GM23338 (cell line): ENCODE data around the gene NDUFV1. TPM values are rescaled to one million over a fixed set of nuclear protein-coding genes. Genes with fewer than 3 reads are reported as not detected.
A peak's percentile ranks its signal among the peaks of the same experiment; 100 is the strongest.

Experiments used
- ATAC-seq: fragments of 200-7000 bp; cut with Tn5 transposase; 3 replicates; pipeline ENCODE4 v1.9.1; 2020
- DNase-seq: peaks from one replicate; pipeline ENCODE4 v3.0.0-alpha.2; 2015; ENCODE audit warnings: low spot score
- H2AFZ ChIP-seq: fragments of 200-600 bp; sonication (generic); 2 replicates; pipeline ENCODE4 v1.8.0; 2016; ENCODE audit warnings: antibody characterized with exemption, mild to moderate bottlenecking, moderate library complexity
- H3F3A ChIP-seq: fragments of 200-600 bp; sonication (generic); replicated peaks from 2 replicates; pipeline ENCODE4 v1.8.0; 2017; ENCODE audit warnings: antibody characterized with exemption, mixed run types, low read depth
- H3K27ac ChIP-seq: fragments of 200-600 bp; sonication (generic); 2 replicates; pipeline ENCODE4 v1.6.1; 2016; ENCODE audit warnings: low read depth
- H3K27me3 ChIP-seq: fragments of 200-600 bp; sonication (generic); 2 replicates; pipeline ENCODE4 v1.8.0; 2016; ENCODE audit warnings: mild to moderate bottlenecking, mixed run types, moderate library complexity; ENCODE audit not compliant: insufficient read depth
- H3K36me3 ChIP-seq: fragments of 200-600 bp; sonication (generic); 2 replicates; pipeline ENCODE4 v1.8.0; 2016; ENCODE audit warnings: mild to moderate bottlenecking; ENCODE audit not compliant: insufficient read depth
- H3K4me1 ChIP-seq: fragments of 200-600 bp; sonication (generic); 2 replicates; pipeline ENCODE4 v1.8.0; 2016; ENCODE audit warnings: mild to moderate bottlenecking, moderate library complexity; ENCODE audit not compliant: insufficient read depth
- H3K4me2 ChIP-seq: fragments of 200-600 bp; sonication (generic); 2 replicates; pipeline ENCODE4 v1.7.1; 2017; ENCODE audit warnings: mixed run types
- H3K4me3 ChIP-seq: fragments of 200-600 bp; sonication (generic); 2 replicates; pipeline ENCODE4 v1.6.1; 2016; ENCODE audit warnings: mixed run types
- H3K79me2 ChIP-seq: fragments of 200-600 bp; sonication (generic); replicated peaks from 2 replicates; pipeline ENCODE4 v1.8.0; 2017; ENCODE audit warnings: mild to moderate bottlenecking; ENCODE audit not compliant: insufficient read depth
- H3K9me2 ChIP-seq: fragments of 200-600 bp; sonication (generic); 2 replicates; pipeline ENCODE4 v1.8.0; 2017; ENCODE audit not compliant: insufficient read depth
- H4K20me1 ChIP-seq: fragments of 200-600 bp; sonication (generic); replicated peaks from 2 replicates; pipeline ENCODE4 v1.8.0; 2017; ENCODE audit warnings: mild to moderate bottlenecking; ENCODE audit not compliant: insufficient read depth
- H3K27ac Mint-ChIP-seq: 2 replicates; pipeline ENCODE4 v1.8.0; 2020; ENCODE audit warnings: inconsistent platforms, mild to moderate bottlenecking, moderate library complexity, mixed read lengths
- H3K27me3 Mint-ChIP-seq: 3 replicates; pipeline ENCODE4 v1.8.0; 2022; ENCODE audit warnings: low read depth, mild to moderate bottlenecking, moderate library complexity, mixed read lengths, inconsistent platforms; ENCODE audit not compliant: insufficient read depth, poor library complexity
- H3K36me3 Mint-ChIP-seq: 3 replicates; pipeline ENCODE4 v1.8.0; 2021; ENCODE audit warnings: low read depth, mild to moderate bottlenecking, inconsistent platforms, moderate library complexity, mixed read lengths
- H3K4me1 Mint-ChIP-seq: 3 replicates; pipeline ENCODE4 v1.8.0; 2020; ENCODE audit warnings: mild to moderate bottlenecking, inconsistent platforms, mixed read lengths
- H3K4me3 Mint-ChIP-seq: 3 replicates; pipeline ENCODE4 v1.8.0; 2021; ENCODE audit warnings: moderate library complexity, mild to moderate bottlenecking, inconsistent platforms, mixed read lengths
- H3K9me3 Mint-ChIP-seq: 3 replicates; pipeline ENCODE4 v1.8.0; 2020; ENCODE audit warnings: moderate library complexity, mild to moderate bottlenecking, inconsistent platforms, mixed read lengths
- CREB1 ChIP-seq: fragments of 250-450 bp; sonication (Bioruptor Pico); IDR thresholded peaks from 2 replicates; pipeline ENCODE4 v1.5.0; 2020; ENCODE audit warnings: low read depth, mild to moderate bottlenecking, moderate library complexity
- EZH2phosphoT487 ChIP-seq: fragments of 200-600 bp; sonication (generic); IDR thresholded peaks from one replicate; pipeline ENCODE4 v1.8.1; 2018; ENCODE audit warnings: antibody characterized with exemption; ENCODE audit not compliant: unreplicated experiment
- JUNB ChIP-seq: IDR thresholded peaks from one replicate; pipeline ENCODE4 v1.6.1; 2016; ENCODE audit warnings: antibody characterized with exemption; ENCODE audit not compliant: unreplicated experiment
- ZNF114 ChIP-seq: fragments of 250-450 bp; sonication (Bioruptor Pico); IDR thresholded peaks from 2 replicates; pipeline ENCODE4 v1.5.0; 2020; ENCODE audit warnings: mild to moderate bottlenecking, moderate library complexity
- polyA plus RNA-seq: library from polyadenylated mRNA; unstranded; fragments of >200 nt; fragmentation: Nextera tagmentation; extraction: Ambion mirVana; gene quantifications from 2 replicates; pipeline ENCODE4 v1.2.1, GENCODE V29; 2016
- total RNA-seq: library from RNA; depleted of rRNA; stranded (reverse); fragments of >200 nt; shearing (Covaris generic); gene quantifications from 2 replicates; pipeline ENCODE4 v1.2.3, GENCODE V29; 2014
- TF ChIP-seq, protein P1 (sequence below): IDR thresholded peaks from one replicate; pipeline ENCODE4 v1.6.1; 2018; ENCODE audit warnings: antibody characterized with exemption; ENCODE audit not compliant: unreplicated experiment
- TF ChIP-seq, protein P2 (sequence below), 2 experiments: fragments of 200-600 bp in 1 of 2; sonication (generic) in 1 of 2; conservative IDR thresholded peaks; 2 replicates each; pipeline versions ENCODE4 v1.5.1 to v1.6.1; 2016 to 2017; ENCODE audit warnings: antibody characterized with exemption in 2 of 2, low read depth in 2 of 2, mild to moderate bottlenecking in 2 of 2, moderate library complexity in 1 of 2

NDUFV1 gene
- total and polyA plus RNA-seq, 2 experiments from 2014 or later: 104 to 241 TPM

GRCh38 chr11:67648140-67648795 lies 41.5 kb downstream of the NDUFV1 start:
- H3K36me3 ChIP-seq: no peaks in the 10 kb centered on the region
- ATAC-seq (peak; percentile 94), DNase-seq (peak; percentile 85)
- no peak overlapping the region for H3K4me2 ChIP-seq
- no peak overlapping the region for H3K4me3 ChIP-seq
- no peaks in the 10 kb centered on the region for H3K9me2 ChIP-seq
- Mint-ChIP-seq H3K9me3 (no peaks in the 10 kb centered on the region; the same call in 1 of the 3 replicates), H3K4me1 (peaks cover 9% of the 10 kb centered on the region; the same call in 2 of the 3 replicates), H3K4me3 (no peak overlapping the region), H3K27me3 (peaks cover 9% of the 10 kb centered on the region), H3K27ac (no peak overlapping the region), H3K36me3 (no peaks in the 10 kb centered on the region)
- H3K79me2 ChIP-seq: no peaks in the 10 kb centered on the region
- no peaks in the 10 kb centered on the region for H3K4me1 ChIP-seq
- TF ChIP-seq, protein P1, sequence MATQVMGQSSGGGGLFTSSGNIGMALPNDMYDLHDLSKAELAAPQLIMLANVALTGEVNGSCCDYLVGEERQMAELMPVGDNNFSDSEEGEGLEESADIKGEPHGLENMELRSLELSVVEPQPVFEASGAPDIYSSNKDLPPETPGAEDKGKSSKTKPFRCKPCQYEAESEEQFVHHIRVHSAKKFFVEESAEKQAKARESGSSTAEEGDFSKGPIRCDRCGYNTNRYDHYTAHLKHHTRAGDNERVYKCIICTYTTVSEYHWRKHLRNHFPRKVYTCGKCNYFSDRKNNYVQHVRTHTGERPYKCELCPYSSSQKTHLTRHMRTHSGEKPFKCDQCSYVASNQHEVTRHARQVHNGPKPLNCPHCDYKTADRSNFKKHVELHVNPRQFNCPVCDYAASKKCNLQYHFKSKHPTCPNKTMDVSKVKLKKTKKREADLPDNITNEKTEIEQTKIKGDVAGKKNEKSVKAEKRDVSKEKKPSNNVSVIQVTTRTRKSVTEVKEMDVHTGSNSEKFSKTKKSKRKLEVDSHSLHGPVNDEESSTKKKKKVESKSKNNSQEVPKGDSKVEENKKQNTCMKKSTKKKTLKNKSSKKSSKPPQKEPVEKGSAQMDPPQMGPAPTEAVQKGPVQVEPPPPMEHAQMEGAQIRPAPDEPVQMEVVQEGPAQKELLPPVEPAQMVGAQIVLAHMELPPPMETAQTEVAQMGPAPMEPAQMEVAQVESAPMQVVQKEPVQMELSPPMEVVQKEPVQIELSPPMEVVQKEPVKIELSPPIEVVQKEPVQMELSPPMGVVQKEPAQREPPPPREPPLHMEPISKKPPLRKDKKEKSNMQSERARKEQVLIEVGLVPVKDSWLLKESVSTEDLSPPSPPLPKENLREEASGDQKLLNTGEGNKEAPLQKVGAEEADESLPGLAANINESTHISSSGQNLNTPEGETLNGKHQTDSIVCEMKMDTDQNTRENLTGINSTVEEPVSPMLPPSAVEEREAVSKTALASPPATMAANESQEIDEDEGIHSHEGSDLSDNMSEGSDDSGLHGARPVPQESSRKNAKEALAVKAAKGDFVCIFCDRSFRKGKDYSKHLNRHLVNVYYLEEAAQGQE: no peak
- TF ChIP-seq, protein P2, sequence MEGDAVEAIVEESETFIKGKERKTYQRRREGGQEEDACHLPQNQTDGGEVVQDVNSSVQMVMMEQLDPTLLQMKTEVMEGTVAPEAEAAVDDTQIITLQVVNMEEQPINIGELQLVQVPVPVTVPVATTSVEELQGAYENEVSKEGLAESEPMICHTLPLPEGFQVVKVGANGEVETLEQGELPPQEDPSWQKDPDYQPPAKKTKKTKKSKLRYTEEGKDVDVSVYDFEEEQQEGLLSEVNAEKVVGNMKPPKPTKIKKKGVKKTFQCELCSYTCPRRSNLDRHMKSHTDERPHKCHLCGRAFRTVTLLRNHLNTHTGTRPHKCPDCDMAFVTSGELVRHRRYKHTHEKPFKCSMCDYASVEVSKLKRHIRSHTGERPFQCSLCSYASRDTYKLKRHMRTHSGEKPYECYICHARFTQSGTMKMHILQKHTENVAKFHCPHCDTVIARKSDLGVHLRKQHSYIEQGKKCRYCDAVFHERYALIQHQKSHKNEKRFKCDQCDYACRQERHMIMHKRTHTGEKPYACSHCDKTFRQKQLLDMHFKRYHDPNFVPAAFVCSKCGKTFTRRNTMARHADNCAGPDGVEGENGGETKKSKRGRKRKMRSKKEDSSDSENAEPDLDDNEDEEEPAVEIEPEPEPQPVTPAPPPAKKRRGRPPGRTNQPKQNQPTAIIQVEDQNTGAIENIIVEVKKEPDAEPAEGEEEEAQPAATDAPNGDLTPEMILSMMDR (conservative IDR thresholded peaks at IDR 0.05; ENCODE audit: low read depth in 2 of 2): peak; percentile 61 to 78
- H4K20me1 ChIP-seq: no peaks in the 10 kb centered on the region
- H2AFZ ChIP-seq: no peak overlapping the region
- 0 out of 2 replicates have a peak, but pooled peaks cover 4% of the 10 kb centered on the region for H3F3A ChIP-seq
- no peaks in the 10 kb centered on the region for H3K27me3 ChIP-seq
- no peak overlapping the region for H3K27ac ChIP-seq

GRCh38 chr11:67648796-67649613 lies 42.3 kb downstream of the NDUFV1 start:
- Histone ChIP-seq H3K4me1 (no peaks in the 10 kb centered on the region), H2AFZ (no peak overlapping the region), H3F3A (0 out of 2 replicates have a peak, but pooled peaks cover 4% of the 10 kb centered on the region), H3K4me3 (no peak overlapping the region), H3K36me3 (no peaks in the 10 kb centered on the region), H3K79me2 (no peaks in the 10 kb centered on the region), H3K4me2 (no peak overlapping the region), H3K9me2 (no peaks in the 10 kb centered on the region), H4K20me1 (no peaks in the 10 kb centered on the region), H3K27ac (no peak overlapping the region), H3K27me3 (no peaks in the 10 kb centered on the region)
- no peaks in the 10 kb centered on the region for H3K36me3 Mint-ChIP-seq
- no peak overlapping the region for H3K27ac Mint-ChIP-seq
- H3K4me1 Mint-ChIP-seq: peaks cover 9% of the 10 kb centered on the region; the same call in 2 of the 3 replicates
- TF ChIP-seq JUNB (no peak), ZNF114 (CRISPR knock-in tag) (no peak), CREB1 (no peak), EZH2phosphoT487 (no peak)
- TF ChIP-seq, protein P2 (conservative IDR thresholded peaks at IDR 0.05; ENCODE audit: low read depth in 2 of 2): no peak
- peaks cover 11% of the 10 kb centered on the region for H3K27me3 Mint-ChIP-seq
- no peak overlapping the region for H3K4me3 Mint-ChIP-seq
- DNase-seq: no peak
- H3K9me3 Mint-ChIP-seq: no peaks in the 10 kb centered on the region; the same call in 1 of the 3 replicates
- no peak for ATAC-seq
